ENCODE results near the gene SUMO4. TPM values are rescaled to one million over a fixed set of nuclear protein-coding genes. Genes with fewer than 3 reads are reported as not detected.

SUMO4 gene
- polyA plus RNA-seq, 4 donors, result 0.46 to 1.0 (median 0.54) TPM

GRCh38 chr6:149389509-149390297, 10.4 kb upstream of the SUMO4 start:
- DNase-seq (ENCODE audit: low read depth in 4 of 4, low spot score in 3 of 4), result no peak

DNA sequence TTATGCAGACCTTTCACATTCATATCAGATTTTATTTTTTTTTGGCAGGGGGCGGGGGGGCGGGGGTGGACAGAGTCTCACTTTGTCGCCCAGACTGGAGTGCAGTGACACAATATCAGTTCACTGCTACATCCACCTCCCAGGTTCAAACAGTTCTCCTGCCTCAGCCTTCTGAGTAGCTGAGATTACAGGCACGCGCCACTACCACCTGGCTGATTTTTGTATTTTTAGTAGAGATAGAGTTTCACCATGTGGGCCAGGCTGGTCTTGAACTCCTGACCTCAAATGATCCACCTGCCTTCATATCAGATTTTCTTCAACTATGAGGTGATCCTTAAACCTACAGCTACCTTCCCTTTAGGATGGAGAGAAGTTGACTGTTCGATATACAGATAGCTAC, 8.0 kb upstream of the SUMO4 start:
- no peak for DNase-seq (ENCODE audit: low read depth in 4 of 4, low spot score in 3 of 4)

GRCh38 chr6:149392535-149392934, 7.5 kb upstream of the SUMO4 start:
- DNase-seq (ENCODE audit: low read depth in 4 of 4, low spot score in 3 of 4), result no peak

DNA sequence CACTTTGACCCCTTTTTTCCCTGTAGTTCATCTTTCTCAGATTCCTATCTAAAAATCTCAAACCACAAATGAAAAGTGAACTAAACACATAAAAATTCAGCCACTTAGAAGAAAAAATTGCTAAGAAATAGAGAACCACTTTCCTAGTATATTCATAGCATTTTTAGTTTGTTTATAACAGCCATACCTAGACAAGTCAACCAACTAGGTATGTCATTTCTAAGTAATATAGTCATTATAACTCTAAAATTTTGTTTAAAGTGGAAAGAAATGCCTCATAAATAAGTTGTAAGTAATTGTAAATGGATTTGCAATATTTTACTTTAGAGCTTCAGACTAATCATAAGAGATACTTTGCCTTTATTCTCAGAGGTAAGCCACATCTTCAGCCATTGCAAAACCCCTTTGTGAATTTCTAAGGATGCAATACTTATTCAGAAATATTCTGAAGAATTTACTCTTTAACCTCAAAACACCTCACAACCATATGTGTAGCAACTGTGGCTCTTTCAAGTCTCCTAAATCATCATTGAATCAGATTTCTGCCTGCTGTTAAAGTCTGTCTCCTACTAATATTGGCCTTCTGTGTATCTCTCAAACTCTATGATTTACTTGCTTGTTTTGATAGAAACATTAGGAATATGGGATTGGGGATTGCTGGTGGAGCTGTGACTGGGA, 6.9 kb upstream of the SUMO4 start:
- DNase-seq (ENCODE audit: low read depth in 4 of 4, low spot score in 3 of 4), result no peak

DNA sequence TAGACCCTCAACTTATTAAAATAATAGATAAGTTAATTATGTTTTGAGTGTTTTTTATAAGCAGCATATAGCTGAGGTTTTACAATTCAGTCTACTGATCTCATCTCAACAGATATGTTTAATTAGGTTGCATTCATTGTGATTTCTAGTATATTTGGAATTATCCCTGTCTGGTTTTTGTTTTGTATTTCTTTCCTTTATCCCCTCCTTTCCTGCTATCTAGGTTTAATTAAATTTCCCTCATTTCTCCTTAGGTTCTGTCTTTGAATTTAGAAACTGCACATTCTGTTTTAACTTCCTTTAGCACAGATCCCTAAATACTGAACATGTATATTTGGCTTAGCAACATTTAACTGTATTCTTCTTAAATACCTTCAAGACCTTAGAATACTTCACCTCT, 4.9 kb upstream of the SUMO4 start:
- no peak for DNase-seq (ENCODE audit: low read depth in 4 of 4, low spot score in 3 of 4)

DNA sequence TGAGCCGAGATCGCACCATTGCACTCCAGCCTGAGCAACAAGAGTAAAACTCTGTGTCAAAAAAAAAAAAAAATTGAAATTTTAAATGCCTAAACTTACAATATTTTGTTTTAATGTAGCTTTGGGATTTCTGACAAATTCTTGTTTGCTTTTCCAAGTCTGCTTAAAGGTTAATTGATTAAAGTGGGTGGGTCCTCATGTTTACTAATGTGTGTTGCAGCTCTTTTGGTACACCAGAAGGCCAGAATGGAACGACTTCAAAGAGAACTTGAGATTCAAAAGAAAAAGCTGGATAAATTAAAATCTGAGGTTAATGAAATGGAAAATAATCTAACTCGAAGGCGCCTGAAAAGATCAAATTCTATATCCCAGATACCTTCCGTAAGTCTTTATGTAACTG, 2.7 kb upstream of the SUMO4 start:
- DNase-seq (ENCODE audit: low read depth in 4 of 4, low spot score in 3 of 4), result no peak

DNA sequence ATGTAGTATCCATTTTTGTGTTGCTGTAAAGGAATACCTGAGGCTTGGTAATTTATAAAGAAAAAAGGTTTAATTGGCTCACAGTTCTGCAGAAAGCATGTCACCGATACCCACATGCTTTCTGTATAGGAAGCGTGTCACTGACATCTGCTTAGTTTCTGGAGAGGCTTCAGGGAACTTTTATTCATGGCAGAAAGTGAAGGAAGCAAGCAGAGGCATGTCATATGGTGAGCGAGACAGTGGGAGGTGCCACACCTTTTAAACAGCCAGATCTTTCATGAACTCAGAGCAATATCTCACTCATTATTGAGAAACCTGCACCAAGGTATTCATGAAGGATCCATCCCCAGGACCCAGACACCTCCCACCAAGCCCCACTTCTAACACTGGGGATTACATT, 3.5 kb downstream of the SUMO4 start:
- DNase-seq (ENCODE audit: low read depth in 4 of 4, low spot score in 3 of 4), result no peak

DNA sequence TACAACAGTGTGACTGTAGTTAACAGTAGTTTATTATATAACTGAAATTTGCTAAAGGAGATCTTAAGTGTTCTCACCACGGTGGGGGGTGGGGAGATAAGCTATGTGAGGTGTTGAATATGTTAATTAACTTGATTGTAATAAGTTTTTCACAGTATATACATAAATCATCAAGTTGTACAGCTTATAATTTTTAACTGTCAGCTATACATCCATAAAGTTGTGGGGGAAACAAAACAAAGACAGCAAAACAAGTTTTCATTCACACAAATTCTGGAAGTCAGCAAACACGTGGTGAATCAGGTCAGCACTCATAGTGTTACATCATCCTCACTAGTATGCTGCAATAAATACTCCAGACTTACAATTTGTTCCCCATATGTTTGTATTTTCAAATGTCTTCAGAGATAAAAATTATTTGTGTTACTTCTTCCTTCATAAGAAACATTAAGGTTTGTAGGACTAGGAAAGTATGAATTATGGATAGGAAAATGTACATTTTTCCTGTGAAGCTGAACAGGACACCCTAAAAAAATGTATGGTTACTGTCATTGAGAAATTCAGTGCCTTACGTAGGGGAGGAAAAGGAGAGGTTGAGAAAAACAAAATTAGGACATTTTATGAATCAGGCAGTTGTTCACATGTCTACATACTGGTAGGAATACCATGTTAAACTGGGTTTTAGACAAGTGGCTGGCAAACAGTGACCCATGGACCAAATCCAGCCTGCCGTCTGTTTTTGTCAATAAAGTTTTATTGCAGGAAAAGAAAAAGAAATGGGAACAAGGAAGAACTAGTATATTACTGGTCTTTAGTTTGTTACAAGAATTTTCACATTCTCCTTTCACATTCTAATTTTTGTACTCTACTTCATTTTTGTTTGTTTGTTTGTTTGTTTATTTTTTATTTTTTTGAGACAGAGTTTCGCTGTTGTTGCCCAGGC, 6.0 kb downstream of the SUMO4 start:
- DNase-seq (ENCODE audit: low read depth in 4 of 4, low spot score in 3 of 4), result no peak

DNA sequence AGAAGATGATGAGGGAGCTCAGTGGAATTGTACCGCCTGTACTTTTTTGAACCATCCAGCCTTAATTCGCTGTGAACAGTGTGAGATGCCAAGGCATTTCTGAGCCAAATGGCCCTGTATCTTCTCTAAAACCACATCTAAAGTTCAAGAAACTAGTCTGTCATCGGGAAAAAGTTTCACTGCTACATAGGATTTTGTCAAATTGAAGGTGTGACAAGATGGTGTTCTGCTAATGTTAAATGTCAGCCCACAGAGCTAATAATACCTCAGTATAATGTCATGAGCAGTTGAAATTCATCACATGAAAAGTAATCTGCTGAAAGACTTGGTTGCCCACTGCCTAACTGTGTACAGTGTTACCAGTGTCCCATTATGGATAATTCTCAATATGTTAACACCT, 9.6 kb downstream of the SUMO4 start:
- no peak for DNase-seq (ENCODE audit: low read depth in 4 of 4, low spot score in 3 of 4)

DNA sequence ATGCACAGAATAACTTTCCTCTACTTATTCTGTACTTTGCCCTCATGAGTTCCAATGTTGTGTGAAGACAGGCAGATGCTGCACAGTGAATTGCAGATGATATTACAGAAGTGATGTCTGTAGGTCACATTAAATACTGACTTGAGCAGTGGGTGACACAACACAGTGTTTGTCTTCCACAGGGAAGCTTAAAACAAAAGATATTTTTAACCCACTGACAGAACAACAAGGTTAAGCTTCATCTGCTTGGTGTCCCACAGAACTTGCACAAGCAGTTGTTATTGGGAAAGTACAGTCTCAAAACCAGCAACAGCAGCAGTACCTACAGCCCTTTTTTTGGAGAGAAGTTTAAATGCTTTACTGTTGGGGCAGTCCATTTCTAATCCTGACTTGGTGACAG, 10.5 kb downstream of the SUMO4 start:
- DNase-seq (ENCODE audit: low read depth in 4 of 4, low spot score in 3 of 4), result no peak

GRCh38 chr6:149414009-149414408, 13.9 kb downstream of the SUMO4 start:
- no peak for DNase-seq (ENCODE audit: low read depth in 4 of 4, low spot score in 3 of 4)

DNA sequence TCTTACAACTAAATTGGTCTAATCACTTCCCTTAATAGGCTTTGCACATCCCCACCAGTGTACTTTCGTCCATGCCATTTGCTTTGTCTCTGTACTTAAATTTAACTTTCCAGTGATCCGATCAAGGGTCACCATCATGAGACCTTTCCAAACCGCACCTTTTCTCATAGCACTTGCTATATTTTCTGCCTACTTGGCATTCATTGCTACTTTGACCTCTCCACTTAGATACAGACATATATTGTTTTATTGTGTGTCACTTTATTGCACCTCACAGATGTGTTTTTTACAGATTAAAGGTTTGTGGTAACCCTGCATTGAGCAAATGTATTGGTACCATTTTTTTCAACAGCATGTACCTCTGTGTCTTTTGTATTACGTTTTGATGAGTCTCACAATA, 14.8 kb downstream of the SUMO4 start:
- no peak for DNase-seq (ENCODE audit: low read depth in 4 of 4, low spot score in 3 of 4)

DNA sequence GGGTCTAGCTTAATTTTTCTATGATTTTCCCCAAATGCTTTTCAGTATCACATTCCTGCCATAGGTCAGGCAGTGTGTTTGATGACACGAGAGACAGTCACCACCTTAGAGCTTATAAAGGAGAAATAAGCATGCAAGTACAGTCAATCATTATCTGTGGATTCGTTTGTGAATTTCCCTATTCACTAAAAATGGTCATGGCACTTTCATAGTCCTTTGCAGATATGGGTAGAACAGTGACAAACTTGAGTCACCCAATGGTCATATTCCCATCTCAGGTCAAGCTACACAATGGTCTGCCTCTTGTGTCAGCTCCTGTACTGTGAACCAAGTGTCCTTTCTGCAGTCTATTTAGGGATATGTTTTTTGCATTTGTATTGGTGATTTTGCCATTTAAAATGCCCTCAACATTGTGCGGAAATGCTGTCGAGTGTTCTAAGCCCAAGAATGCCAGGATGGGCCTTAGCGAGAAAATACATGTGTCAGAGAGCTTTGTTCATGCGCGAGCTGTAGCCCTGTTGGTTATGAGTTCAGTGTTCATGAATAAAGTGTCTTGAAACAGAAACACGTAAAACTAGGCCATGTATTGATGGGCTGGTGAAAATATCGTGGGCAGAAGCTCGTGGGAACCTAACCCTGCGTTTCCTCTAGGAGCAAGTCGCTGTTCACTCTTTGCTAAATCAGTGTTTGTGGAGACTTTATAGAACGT, 19.8 kb downstream of the SUMO4 start:
- no peak for DNase-seq (ENCODE audit: low read depth in 4 of 4, low spot score in 3 of 4)

DNA sequence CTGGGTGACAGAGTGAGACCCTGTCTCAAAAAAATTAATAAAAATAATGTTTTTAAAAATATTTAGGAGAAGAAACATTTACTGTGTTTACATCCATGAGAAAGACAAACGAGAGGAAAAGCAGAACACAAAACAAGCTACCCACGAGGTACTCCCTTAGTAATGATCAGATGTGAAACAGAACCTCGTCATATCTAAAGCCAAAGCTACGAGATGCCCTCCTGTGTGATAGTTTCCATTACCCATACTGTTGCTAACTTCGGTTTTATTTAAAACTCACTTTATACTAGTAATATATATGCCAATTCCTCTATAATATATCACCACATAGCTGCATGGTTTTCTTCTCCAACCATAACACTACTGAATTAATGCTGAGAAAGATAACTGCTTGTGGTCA, 21.1 kb downstream of the SUMO4 start:
- DNase-seq (ENCODE audit: low read depth in 4 of 4, low spot score in 3 of 4), result no peak

GRCh38 chr6:149422581-149422980, 22.5 kb downstream of the SUMO4 start:
- no peak for DNase-seq (ENCODE audit: low read depth in 4 of 4, low spot score in 3 of 4)

- DNase-seq (ENCODE audit: low read depth in 4 of 4, low spot score in 3 of 4), result no peak
Observed at GRCh38 chr6:149423964-149424440, 23.9 kb downstream of the SUMO4 start.

- DNase-seq (ENCODE audit: low read depth in 4 of 4, low spot score in 3 of 4), result no peak
Observed at GRCh38 chr6:149425224-149425623, 25.2 kb downstream of the SUMO4 start.

DNA sequence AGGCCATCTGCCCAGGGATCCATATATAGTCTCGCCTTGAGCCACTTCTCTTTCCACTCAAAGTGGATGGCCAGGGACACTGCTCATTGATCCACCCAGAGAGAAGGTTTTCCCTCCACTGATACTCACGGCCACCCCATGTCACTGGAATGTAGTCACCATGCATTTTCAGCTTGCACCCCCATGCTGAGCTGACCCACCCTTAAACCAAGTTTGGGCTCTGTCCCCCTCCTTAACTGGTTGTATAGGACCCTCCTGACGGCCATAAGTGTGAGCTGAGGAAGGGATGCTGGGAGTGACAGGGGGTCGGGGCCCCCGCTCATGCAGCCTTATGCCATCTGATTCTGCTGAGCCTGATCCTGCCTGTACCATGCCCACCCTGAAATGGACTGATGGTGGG, 25.7 kb downstream of the SUMO4 start:
- no peak for DNase-seq (ENCODE audit: low read depth in 4 of 4, low spot score in 3 of 4)

DNA sequence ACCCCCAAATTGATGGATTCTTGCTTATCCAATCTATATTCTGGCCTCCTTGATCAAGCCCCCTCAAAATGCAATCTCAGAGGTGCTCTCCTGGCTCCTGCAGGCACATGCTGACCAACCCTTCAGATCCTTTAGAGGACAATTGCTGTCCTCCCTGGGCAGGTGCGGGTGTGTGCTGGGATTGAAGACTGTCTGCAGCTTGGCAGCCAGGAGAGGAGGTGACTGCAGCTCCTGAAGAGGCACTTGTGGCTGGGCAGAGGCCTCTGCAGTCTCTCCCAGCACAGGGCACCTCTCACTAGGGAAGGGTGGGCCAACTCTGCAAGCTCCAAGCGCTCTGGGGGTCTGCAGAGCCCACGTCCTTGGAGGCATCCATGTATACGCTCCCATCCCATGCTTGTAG, 28.5 kb downstream of the SUMO4 start:
- no peak for DNase-seq (ENCODE audit: low read depth in 4 of 4, low spot score in 3 of 4)

Data from right renal pelvis (tissue), 4 donors.